RWPE1 (cell line): ENCODE measurements around the gene USP24.

ENCODE experiments used
- CTCF ChIA-PET: fragments of 350-600 bp; sonication (Branson Sonifier 250); formaldehyde crosslinking; extraction: SDS; loops from one replicate; lab custom pipeline; 2021; lab: Yijun Ruan, JAX
- POLR2A ChIA-PET: fragments of 400-600 bp; formaldehyde crosslinking; extraction: SDS; loops from one replicate; lab custom pipeline; 2020; ENCODE audit warnings: antibody characterized with exemption; ENCODE audit not compliant: low non-redundant PET; lab: Yijun Ruan, JAX
- DNase-seq: peaks from one replicate; pipeline ENCODE4 v3.0.0; 2012; ENCODE audit warnings: low spot score
- H3K27ac ChIP-seq: fragments of 450-650 bp; 2 replicates; pipeline ENCODE4 v1.5.1; 2017
- TF ChIP-seq, protein P1 (sequence below): fragments of 450-650 bp; conservative IDR thresholded peaks from 2 replicates; pipeline ENCODE4 v1.5.1; 2017; ENCODE audit warnings: low read depth, mild to moderate bottlenecking

Gene USP24

DNA sequence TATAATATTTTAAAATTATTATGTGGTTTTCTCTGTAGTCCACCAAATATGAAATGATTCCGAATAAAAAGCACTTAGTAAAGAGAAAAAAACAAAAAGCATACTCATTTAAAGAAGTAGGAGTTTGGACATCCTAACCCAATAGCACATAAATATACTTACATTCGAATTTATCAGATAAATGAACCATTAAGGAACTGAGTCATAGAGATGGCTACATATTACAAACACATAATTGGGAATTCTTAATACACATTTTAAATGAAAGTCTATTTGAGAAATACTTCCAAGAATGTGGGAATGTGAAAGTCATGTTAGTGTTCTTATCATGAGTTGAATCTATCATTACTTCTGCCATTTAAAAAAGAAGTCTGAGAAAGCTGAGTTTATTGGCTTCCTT, 75.0 kb downstream of the USP24 start:
- POLR2A ChIA-PET: no interaction called here
- no peak for DNase-seq
- CTCF ChIA-PET: interaction anchor here (0.6 to 1.4 kb wide), 2 partner anchors 137 to 1529 kb away, joined by 4 to 7 read pairs; no protein-coding TSS in a partner anchor
- TF ChIP-seq, protein P1, sequence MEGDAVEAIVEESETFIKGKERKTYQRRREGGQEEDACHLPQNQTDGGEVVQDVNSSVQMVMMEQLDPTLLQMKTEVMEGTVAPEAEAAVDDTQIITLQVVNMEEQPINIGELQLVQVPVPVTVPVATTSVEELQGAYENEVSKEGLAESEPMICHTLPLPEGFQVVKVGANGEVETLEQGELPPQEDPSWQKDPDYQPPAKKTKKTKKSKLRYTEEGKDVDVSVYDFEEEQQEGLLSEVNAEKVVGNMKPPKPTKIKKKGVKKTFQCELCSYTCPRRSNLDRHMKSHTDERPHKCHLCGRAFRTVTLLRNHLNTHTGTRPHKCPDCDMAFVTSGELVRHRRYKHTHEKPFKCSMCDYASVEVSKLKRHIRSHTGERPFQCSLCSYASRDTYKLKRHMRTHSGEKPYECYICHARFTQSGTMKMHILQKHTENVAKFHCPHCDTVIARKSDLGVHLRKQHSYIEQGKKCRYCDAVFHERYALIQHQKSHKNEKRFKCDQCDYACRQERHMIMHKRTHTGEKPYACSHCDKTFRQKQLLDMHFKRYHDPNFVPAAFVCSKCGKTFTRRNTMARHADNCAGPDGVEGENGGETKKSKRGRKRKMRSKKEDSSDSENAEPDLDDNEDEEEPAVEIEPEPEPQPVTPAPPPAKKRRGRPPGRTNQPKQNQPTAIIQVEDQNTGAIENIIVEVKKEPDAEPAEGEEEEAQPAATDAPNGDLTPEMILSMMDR: no peak
- H3K27ac ChIP-seq: no peak overlapping the region

DNA sequence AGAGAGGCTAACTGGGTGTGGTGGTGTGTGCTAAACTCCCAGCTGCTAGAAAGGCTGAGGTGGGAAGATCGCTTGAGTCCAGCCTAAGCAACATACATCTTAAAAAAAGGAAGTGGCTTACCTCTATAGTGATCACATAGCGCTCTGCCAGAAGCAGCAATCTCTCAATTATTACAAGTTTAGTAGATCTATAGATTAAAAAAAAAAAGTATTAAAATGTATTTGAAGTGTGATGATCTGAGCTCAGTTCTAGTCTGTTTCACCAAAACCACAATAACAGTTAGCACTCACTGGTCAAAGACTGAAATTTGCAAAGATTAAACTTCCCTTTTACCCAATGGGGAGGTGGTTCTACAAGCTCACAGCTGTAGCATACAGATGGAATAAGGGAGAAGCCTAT, 76.3 kb downstream of the USP24 start:
- TF ChIP-seq, protein P1: no peak
- ChIA-PET CTCF (no interaction called here), POLR2A (no interaction called here)
- no peak for DNase-seq
- H3K27ac ChIP-seq: no peak overlapping the region

DNA sequence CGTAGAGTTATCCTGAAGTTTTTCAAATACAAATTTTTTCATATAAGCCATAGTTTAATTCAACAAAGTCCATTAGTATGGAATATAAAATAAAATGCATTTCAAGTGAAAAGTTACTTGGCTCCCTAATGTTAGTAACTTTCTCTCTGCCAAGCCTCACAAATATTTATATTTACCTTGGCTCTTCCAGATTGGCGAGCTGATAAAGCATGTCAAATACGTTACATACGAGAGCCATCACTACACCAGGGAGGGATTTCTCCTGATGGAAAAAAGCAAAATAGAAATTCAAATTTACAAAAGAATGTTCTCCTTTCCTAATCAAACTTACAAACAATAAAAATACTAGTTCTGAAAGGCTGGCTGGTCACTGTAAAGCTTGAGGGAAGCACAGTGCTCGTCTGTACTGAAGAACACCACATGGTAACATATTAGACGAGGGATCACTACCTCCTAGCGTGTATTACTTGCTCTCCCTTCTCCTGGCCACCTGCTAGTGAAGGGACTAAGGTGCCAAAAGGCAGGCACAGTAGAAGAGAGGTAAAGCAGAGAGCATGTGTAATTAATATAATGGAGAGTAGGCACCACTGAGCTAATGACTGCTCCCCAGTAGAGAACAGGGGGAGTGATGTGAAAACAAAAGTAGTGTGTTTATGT, 80.9 kb downstream of the USP24 start:
- ChIA-PET CTCF (interaction anchor here (1.3 kb wide), 1 partner anchor 144 kb away, joined by 4 read pairs; no protein-coding TSS in a partner anchor), POLR2A (no interaction called here)
- H3K27ac ChIP-seq: no peak overlapping the region
- no peak for DNase-seq
- TF ChIP-seq, protein P1: no peak

- TF ChIP-seq, protein P1: no peak
- no peak for DNase-seq
- CTCF ChIA-PET: interaction anchor here (1.1 kb wide), 1 partner anchor 11 kb away, joined by 3 read pairs; no protein-coding TSS in a partner anchor
- POLR2A ChIA-PET: no interaction called here
- no peak overlapping the region for H3K27ac ChIP-seq
Measured at GRCh38 chr1:55131801-55132200, 83.4 kb downstream of the USP24 start.

- no peak overlapping the region for H3K27ac ChIP-seq
- TF ChIP-seq, protein P1: no peak
- ChIA-PET POLR2A (no interaction called here), CTCF (interaction anchor here (1.1 to 1.5 kb wide), 2 partner anchors 10 to 12 kb away, joined by 3 to 4 read pairs; no protein-coding TSS in a partner anchor)
- DNase-seq: no peak
Measured at GRCh38 chr1:55131218-55131617, 83.9 kb downstream of the USP24 start.

- POLR2A ChIA-PET: no interaction called here
- CTCF ChIA-PET: no interaction called here
- TF ChIP-seq, protein P1: no peak
- no peak overlapping the region for H3K27ac ChIP-seq
- no peak for DNase-seq
Measured at GRCh38 chr1:55129194-55129728, 85.9 kb downstream of the USP24 start.
